Measurements from ENCODE around the gene AGBL4.

Gene AGBL4

DNA sequence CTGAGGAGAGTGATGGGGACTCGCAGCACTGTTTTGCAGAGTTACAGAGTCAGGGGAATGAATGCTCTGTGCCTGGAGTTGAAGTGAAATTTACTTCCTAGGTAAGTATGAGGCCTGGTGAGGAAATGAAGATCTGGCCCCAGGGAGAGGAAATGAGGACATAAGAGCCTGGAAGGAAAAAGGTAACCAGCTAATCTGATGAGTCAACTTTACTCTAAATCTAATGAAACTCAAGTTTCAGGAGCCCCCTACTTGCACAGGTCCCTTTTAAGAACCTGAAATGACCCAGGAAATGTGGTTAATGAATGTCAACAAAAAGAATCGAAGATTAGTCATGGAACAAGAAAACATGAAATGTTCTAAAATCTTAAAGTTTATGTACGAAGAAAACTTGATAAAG is 599.0 kb downstream of the AGBL4 start:
- no peak for TF ChIP-seq CTCF (conservative IDR thresholded peaks at IDR 0.05)
- no peak overlapping the region for H3K27ac ChIP-seq

DNA sequence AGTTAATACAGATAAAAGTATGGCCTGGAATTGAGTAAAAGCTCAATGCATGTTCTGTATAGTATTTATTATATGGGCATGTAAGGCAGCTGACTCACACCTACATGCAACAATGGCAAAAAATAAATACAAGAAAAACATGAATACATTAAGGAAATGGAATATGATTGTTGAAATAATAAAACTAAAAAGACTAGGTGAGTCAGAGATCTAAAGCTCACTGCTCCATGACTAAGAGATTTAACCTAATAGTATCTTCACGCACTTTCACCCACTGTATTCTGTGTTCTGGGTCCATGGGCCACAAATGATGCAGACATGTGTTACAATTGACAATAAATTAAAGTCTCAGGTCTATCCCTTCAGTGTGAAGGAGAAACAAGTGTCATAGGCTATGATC is 607.0 kb downstream of the AGBL4 start:
- TF ChIP-seq CTCF (conservative IDR thresholded peaks at IDR 0.05), result no peak
- no peak overlapping the region for H3K27ac ChIP-seq

- no peak overlapping the region for H3K27ac ChIP-seq
- no peak for TF ChIP-seq CTCF (conservative IDR thresholded peaks at IDR 0.05)
Measured at GRCh38 chr1:49408346-49408745, 615.4 kb downstream of the AGBL4 start.

DNA sequence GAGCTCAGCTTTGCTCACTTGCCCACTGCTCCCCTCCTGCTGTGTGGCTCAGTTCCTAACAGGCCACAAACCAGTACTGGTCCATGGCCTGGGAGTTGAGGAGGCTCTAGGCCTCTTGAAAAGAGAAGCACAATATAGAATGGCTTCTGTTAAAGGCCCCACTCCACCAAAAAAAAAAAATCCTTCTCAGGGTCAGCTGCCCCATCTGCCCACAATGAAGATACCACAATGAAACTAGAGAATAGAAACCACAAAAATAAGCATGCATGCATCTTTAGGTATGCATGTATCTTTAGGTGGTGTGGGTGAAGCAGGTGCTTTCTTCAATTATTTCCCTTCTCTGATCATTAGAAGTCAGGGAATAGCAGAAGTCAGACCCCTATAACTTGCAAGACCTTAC is 626.7 kb downstream of the AGBL4 start:
- TF ChIP-seq CTCF (conservative IDR thresholded peaks at IDR 0.05), result no peak
- H3K27ac ChIP-seq, result no peak overlapping the region

GRCh38 chr1:49394200-49394599 is 629.6 kb downstream of the AGBL4 start:
- no peak for TF ChIP-seq CTCF (conservative IDR thresholded peaks at IDR 0.05)
- no peak overlapping the region for H3K27ac ChIP-seq

GRCh38 chr1:49389699-49390098 is 634.1 kb downstream of the AGBL4 start:
- no peak overlapping the region for H3K27ac ChIP-seq
- TF ChIP-seq CTCF (conservative IDR thresholded peaks at IDR 0.05), result no peak

DNA sequence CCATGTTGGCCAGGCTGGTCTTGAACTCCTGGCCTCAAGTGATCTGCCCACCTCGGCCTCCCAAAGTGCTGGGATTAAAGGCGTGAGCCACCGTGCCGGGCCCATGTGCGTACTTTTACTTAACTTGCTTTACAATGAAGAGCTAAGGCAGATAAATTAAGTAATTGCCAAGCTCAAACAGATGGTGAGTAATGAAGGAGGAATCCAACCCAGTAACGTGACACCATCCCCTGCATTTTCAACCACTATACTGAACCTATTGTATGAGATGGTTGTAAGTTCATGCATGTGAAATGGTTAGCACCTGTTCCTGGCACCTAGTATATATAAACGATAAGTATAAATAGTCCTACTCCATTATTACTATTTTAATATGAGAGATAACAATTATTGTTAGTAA is 659.1 kb downstream of the AGBL4 start:
- H3K27ac ChIP-seq, result no peak overlapping the region
- no peak for TF ChIP-seq CTCF (conservative IDR thresholded peaks at IDR 0.05)

GRCh38 chr1:49363628-49364027 is 660.1 kb downstream of the AGBL4 start:
- H3K27ac ChIP-seq, result no peak overlapping the region
- TF ChIP-seq CTCF (conservative IDR thresholded peaks at IDR 0.05), result no peak
